ENCODE data around the gene CD300LF.
A peak's percentile ranks its signal among the peaks of the same experiment; 100 is the strongest.

CD300LF gene

DNA sequence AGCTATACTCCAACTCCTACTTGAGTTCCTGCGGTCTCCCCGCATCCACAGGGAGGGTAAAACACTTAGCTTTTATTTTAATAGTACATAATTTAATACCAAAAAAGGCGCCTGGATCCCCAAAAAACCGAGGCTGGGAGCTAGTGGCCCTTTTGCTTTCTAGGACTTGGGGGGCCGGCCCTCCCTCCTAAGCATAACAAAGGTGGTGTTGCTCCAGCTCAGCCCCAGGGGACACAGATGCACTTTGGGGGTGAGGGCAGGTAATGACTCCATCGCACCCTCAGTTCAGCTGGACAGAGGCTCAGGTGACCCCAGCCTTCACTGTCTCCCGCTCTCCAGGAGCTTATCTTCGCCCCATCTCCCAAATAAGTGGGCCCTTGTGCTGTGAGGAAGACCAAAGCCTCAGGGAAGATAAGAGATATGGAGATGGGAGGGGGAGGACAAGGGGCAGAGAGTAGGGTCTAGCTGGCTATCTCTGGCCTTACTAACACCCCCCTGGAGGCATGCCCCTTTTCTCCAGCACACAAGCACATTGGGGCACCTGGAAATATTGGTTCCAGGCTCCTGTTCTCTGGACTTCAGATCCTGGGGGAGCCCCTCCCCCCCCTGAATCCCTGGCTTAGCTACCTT is 32.9 kb upstream of the CD300LF start:
- DNase-seq (ENCODE audit: low read depth) = no peak

DNA sequence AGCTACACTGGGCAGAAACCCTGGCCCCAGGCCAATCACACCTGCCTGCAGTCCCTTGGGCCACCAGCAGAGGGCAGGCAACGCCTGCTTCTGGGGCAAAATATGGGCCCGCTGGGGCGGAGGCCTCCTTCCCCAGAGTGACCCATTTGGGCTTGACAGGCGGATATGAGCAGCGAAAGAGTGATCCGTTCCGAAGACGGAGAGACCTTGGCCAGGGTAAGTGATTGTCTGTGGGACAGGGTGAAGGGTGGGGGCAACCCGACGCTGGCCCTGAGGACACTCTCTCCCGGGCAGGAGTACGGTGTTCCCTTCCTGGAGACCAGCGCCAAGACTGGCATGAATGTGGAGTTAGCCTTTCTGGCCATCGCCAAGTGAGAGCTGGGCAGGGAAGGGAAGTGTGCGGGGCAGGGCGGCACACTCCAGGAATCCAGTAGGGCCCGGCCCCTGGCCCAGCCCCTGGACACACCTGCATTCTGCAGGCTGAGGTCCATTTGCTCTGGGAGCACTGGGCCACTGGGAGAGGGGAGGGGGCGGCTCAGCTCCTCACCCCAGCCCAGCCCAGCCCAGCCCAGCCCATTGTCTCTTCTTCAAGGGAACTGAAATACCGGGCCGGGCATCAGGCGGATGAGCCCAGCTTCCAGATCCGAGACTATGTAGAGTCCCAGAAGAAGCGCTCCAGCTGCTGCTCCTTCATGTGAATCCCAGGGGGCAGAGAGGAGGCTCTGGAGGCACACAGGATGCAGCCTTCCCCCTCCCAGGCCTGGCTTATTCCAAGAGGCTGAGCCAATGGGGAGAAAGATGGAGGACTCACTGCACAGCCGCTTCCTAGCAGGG is 32.2 kb upstream of the CD300LF start:
- peak; percentile 71 for DNase-seq (ENCODE audit: low read depth)

DNA sequence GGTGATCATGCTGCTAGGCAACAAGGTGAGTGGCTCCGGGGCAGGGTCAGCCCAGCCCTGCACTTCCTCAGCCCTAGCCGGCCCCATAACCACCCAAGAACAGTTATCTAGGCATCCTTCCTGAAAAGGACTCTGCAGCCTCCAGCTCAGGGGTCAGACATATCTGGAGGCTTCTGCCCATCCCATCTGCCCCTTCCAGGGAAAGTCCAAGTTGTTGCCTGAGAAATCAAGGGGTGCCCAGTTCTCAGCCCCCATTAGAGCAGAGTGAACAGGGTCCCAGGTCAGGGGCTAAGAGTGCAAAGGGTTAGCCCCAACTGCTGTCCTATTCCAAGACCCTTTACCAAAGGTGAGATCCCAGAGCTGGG is 31.6 kb upstream of the CD300LF start:
- no peak for DNase-seq (ENCODE audit: low read depth)

DNA sequence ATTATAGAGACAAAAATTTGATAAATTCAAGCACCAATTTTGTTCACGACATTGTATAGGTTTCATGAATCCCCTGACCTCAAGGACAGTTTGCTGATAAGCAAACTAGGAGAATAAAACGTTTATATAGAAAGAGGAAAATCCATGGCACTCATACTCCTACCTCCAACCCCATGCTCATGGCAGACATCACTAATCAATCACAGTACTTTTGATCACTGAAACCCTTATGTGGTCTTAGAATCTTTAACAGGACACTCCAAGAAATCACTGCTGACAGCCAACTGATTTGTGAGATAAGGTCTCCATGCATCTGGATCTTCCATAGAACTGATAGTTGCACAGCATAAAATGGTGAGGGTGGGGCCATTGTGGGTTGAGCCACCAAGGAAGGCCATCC is 31.0 kb upstream of the CD300LF start:
- no peak for DNase-seq (ENCODE audit: low read depth)

DNA sequence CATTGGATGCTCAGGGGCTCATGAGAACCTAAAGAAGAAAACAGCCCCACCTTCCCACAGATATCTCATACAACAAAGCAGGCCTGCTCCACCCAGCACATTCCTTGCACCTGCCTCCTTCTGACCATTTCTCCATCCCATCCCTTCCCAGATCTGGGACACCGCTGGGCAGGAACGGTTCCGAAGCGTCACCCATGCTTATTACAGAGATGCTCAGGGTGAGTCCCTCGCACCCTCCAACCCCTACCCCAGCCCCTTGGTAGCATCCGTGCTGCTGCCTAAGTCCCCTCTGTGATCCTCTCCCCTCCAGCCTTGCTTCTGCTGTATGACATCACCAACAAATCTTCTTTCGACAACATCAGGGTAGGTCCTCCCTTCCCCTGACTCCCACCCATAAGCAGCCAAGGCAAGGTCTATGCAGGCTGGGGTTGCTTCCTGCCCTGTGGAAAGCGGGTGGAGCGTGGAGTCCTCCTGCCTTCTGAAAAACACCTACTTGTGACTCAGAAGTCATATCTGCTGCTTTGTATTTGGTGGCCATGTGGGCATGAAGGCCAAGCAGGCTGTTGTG is 30.3 kb upstream of the CD300LF start:
- no peak for DNase-seq (ENCODE audit: low read depth)

DNA sequence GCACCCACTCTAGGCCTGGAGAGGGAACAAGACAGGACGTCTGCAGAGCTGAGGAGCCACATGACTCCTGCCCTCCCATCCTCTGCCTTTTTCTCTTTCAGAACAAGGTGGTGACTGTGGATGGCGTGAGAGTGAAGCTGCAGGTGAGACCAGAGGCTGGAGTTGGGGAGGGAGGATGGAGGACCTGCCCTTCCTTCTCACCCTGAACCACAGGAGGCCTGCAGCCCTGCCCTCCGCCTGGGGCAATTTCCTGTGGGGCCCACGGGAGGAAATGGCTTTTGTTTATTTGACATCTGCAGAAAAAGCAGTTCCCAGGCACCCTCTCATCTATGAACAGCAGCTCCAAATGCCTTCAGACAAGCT is 29.4 kb upstream of the CD300LF start:
- DNase-seq (ENCODE audit: low read depth) = peak; percentile 62

DNA sequence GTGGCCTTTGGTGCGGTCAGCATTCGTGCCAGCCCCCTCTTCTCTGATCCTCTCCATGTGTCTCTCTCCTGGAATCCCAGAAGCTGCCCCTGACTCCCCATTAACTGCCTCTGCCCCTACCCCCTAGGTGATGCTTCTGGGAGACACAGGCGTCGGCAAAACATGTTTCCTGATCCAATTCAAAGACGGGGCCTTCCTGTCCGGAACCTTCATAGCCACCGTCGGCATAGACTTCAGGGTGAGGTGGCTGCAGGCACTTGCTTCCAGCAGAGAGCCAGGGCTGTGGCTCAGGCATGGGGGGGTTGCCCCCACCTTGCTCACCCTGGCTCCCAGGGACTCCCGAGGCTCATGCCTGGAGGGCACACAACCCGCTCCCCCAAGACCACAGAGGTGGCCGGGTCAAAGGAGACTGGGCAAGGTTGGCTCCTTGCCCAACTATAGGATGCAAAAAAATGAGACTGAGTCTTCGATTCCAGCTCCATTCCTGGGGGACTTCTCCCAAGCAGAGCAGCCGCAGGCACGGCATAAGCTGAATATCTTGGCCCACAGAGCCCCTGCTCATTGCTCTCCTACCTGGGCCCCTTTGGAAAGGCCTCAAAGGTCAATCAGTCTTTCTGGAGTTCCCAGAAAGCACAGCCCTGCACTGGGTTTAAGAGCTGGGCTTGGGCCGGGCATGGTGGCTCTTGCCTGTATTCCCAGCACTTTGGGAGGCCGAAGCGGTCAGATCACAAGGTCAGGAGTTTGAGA is 28.1 kb upstream of the CD300LF start:
- DNase-seq (ENCODE audit: low read depth) = no peak

DNA sequence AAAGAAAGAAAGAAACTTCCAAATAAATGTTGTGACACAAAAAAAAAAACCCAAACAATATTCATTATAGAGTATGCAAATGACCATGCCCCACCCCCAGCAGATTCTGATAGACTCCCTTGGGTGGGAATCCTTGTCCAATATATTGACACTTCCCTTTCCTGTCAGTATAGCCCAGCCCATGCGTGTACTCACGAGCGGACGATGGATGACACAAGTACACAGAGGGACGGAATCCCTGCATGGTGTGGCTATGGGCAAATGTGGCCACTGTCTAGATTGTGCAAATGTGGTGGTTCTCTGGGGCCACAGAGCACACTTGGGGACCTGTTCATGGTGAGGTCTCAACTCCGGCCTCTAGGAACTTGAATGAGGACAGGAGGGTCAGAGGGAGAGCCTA is 27.4 kb upstream of the CD300LF start:
- DNase-seq (ENCODE audit: low read depth) = no peak

DNA sequence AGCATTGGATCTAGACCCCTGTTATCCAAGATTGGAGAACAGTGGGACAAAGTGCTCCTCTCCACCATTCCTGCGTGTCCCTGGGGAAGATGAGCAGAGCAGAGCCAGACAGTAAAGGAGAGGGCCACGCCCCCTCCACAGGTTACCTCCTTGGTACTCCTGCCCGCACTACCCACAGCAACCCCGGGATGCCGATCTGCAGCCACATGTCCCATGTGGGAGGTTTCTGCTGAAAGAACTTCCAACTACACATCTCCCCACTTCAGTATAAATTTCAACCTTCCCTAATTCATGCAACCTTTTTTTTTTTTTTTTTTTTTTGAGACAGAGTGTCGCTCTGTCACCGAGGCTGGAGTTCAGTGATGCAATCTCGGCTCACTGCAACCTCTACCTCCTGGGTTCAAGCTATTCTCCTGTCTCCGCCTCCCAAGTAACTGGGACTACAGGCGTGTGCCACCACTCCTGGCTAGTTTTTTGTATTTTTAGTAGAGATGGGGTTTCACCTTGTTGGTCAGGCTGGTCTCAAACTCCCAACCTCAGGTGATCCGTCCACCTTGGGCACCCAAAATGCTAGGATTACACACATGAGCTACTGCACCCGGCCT is 26.6 kb upstream of the CD300LF start:
- no peak for DNase-seq (ENCODE audit: low read depth)

DNA sequence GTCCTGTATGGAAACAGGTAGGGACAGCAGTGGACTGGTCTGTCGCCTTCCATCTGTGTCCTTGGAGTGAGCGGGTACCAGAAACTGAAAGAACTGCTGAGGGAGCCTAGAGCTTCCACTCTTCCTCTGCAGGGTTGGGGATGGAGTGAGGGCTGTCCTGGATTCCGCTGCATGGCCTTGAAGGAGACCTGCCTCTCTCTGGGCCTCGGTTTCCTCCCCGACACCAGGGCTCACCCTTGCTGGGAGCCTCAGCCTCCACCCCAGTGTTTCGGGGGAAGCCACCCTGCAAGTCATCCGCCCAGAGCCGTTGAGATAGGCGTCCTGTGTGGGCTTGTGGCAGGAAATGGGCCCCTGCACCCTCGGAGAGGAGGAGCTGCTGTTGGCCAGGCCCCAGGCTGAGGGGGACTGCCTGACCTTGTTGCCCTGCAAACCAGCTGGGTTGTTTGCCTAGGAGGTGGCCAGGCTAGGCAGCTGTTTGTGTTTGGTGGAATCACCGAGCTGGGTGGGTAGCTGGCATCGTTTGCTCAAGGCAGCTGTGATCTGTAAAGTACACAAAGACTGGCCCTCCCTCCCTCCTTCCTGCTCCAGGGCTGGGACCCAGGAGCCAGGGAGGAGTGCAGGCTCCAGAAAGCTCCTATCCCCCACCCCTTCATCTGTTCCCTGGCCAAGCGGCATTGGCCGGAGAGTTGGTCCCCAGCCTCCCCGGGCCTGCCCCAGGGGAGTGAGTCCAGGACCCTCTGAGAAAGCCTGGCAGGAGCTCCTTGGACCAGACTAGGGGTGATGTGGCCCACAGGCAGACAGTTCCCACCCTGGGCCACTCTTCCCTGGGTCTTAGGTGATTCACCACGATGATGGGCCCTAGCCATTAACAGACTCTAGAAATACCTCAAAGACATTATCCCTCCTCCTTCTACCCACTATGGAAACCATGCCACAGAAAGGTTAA is 25.6 kb upstream of the CD300LF start:
- DNase-seq (ENCODE audit: low read depth) = no peak

DNA sequence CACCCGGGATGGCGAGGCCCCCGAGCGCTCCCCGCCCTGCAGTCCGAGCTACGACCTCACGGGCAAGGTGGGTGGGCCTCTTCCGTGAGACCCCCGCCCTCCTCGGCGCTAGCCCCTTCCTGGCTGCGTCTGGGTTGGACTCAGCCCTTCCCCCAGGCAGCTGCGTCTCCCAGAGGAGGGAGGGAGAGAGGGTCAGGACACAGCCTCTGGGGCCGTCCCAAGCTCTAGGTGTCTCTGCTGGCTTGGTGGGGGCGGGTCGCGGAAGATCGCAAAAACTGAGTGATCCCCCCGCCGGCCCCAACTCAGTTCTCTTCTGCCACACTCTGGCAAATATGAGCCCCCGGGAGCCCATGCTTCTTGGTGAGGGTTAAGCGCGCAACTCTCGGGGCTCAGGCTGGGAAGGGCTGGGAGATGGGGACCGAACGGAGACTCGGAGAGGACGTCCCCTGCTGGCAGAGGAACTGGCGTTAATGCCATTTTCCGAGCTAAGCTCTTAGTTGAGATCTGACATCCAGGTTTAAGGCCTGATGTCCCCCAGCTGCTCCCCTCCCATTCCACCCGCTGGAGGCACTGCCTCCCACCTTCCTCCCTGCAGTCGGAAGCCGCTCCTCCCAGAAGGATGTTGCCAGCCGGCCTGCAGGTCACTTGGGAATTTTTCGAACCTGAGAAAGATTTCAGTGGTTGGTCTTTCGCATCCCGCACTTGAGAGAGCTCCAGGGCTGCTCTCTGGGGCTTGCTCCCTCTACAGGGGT is 24.8 kb upstream of the CD300LF start:
- peak; percentile 50 for DNase-seq (ENCODE audit: low read depth)

DNA sequence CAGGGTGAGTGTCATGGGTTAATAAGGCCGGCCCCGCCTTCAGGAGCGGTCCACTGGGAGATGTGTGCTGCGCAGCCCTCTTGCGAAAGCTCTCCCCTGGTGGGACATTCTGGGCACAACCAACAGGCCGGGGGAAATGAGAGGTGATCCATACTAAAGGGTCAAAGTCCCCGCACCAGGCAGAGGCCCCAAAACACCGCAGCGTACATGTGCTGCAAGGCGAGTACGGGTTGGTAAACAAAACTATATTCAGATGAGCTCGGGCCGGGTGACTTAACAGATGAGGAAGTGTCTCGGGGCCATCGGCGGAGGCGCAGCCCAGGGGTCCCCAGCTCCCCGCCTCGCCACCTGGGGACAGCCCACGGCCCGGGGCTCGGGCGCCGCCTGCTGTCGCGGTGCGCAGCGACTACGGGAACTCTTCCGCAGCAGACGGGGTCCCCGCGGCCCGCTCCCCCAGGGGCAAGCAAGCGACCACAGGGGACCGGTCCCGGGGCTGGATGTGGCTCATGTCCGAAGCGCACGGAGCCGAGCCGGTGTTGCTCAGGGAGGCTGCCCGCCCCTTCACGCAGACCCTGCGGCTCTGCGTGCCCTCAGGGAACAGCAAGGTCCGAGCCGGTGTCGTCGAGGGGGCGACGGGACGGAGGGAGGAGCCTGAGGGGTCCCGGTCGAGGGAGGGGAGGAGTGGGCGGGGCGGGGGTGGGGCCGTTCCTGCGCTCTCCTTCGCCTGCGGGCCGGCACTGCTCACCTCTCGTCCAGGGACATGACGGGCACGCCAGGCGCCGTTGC is 24.0 kb upstream of the CD300LF start, which contains the start of gene RAB37:
Gene RAB37, plus strand, starts transcription at position 744 of the 786 bp plus-strand sequence. Its CDS starts 17 bp downstream, at position 761.
- peak; percentile 39 for DNase-seq (ENCODE audit: low read depth)

DNA sequence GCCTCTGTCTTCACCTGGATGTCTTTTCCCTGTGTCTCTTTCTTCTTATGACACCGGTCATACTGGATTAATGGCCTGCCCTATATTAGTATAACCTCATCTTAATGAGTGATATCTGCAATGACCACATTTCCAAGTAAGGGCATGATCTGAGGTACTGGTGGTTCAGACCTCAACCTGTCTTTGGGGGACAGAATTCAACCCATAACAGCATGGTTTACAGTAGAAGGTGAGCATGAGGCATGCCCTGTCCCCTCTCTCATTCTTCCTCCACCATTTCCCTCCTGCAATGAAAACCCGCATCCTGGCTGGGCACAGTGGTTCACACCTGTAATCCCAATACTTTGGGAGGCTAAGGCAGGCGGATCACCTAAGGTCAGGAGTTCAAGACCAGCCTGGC is 21.5 kb upstream of the CD300LF start:
- no peak for DNase-seq (ENCODE audit: low read depth)

DNA sequence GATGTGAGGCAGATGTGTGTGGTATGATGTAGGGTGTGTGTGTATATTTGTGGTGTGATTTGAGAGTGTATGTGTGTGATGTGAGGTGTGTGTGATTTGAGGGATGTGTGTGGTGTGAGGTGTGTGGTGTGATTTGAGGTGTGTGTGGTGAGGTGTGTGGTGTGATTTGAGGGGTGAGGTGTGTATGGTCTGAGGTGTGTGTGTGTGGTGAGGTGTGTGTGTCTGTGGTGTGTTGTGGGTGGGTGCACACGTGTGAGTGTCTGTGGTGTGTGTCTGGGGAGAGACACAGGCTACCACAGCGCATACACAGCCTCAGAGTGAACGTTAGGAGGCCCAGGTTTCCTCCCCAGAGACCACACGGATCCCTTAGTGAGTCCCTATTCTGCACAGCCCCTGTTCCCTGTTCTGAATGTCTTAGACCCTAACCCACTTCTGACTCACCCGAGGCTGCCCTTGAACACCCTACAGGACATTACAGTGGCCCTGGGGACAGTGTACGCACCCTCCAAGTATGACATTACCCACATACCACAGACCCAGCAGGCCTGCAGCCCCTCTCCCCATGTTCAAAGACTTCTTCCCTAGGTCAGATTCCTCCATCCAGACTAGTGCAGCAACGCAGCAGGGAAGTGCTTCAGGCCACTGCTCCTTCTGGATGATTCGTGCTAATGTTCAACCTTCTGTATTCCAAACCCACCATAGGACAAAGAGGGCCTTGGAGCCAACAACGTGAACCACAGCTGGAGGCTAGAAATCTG is 20.8 kb upstream of the CD300LF start:
- DNase-seq (ENCODE audit: low read depth) = no peak

DNA sequence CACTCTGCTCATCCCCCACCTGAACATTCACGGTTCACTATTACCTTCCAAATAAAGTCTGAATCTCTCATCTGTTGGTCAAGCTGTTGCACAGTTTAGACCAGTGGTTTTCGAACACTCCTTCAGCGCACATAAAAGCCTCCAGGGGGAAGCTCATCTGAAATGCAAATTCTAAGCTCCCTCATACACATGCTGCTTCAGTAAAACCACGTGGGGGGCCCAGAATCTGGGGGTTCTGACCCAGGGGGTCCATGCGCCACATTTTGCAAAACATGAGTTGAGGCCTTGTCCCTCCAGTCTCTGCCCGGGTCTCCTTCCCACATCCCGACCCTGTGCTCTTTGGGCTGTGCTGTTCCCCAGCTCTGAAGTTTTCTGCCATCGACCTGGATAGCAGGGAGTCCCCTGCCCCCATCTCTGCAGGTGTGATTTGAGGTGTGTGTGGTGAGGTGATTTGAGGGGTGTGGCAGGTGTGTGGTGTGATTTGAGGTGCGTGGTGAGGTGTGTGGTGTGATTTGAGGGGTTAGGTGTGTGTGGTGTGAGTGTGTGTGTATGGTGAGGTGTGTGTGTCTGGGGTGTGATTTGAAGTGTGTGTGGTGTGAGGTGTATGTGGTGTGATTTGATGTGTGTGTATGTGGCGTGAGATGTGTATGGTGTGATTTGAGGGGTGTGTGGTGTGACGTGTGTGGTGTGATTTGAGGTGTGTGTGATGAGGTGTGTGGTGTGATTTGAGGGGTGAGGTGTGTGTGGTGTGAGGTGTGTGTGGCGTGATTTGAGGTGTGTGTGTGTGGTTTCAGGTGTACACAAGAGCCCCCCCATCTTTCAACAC is 19.5 kb upstream of the CD300LF start:
- no peak for DNase-seq (ENCODE audit: low read depth)

DNA sequence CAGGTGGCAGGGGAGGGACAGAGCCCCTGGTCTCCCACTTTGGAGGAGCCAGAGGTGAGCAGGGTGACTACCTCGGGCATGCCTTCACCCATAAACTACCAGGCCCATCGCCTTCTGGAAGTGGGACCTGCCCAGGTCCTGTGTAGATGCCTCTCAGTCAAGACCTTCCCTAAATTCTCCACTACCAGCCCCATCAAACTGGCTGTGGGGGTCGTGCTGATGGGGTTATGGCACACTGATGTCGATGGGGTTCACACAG is 18.6 kb upstream of the CD300LF start:
- no peak for DNase-seq (ENCODE audit: low read depth)

DNA sequence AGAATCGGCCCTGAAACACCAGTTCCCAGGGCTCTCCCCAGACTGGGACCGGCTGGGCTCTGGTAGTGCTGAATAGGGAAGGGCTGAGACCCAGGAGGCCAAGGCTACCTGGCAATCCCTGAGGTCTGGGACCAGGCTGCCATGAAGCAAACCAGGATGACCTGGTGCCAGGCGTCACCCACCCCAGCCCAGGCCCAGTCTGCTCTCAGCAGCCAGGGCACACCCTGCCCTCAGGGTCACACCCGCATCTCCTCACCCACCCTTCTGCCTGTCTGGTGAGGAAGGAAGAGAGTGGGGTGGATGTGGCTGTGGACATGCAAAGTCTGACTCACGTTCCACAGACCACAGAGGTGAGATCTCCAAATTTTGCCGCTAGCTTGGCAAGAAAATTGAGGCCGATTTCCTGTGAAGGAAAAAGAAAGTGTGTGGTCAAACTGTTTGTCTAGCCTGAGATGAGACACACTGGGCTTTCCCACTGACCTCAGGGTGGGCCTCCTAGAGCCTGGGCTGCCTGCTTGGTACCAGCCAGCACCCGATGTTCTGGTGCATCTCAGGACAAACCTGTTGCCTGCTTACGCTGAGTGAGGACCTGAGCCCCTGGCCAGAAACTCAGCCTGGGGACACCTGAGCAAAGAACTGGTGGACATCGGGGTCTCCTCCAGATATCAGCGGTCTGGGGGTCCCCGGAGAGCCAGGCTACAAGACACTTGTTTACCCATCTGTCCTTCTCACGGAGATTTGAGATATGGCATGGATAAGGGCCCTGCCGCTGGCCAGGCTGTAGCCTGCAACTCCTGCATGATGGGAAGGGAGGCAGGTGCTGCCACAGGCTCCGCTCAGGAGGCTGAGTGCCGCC is 18.0 kb upstream of the CD300LF start:
- no peak for DNase-seq (ENCODE audit: low read depth)

All from ELR (cell line).